DOHH2 (cell line): Measurements from ENCODE around the gene KRTAP3-2.

ENCODE experiments used
- CTCF ChIP-seq: fragments of 200-600 bp; sonication (generic); IDR thresholded peaks from one replicate; pipeline ENCODE4 v1.5.1; 2014; ENCODE audit warnings: antibody characterized with exemption, mild to moderate bottlenecking, low read depth, low read length; ENCODE audit not compliant: poor library complexity, severe bottlenecking
- EZH2phosphoT487 ChIP-seq: fragments of 200-600 bp; sonication (generic); IDR thresholded peaks from 2 replicates; pipeline ENCODE4 v1.6.1; 2017; ENCODE audit warnings: borderline replicate concordance, mild to moderate bottlenecking, antibody characterized with exemption, low read length, moderate library complexity, mixed read lengths

GRCh38 chr17:41012326-41013120 is 12.8 kb upstream of the KRTAP3-2 start:
- no peak for TF ChIP-seq EZH2phosphoT487
- TF ChIP-seq CTCF = no peak
